Lower leg skin (tissue), 4 donors: ENCODE measurements around the gene HSDL1. TPM values are rescaled to one million over a fixed set of nuclear protein-coding genes. Genes with fewer than 3 reads are reported as not detected.

ENCODE experiments used
- DNase-seq, 2 donors: peaks; one replicate each; pipeline ENCODE4 v3.0.0-alpha.2; 2019; ENCODE audit warnings: low spot score in 2 of 2
- H3K4me3 ChIP-seq: fragments of 200-600 bp; sonication (generic); 2 replicates; pipeline ENCODE4 v1.5.1; 2017; ENCODE audit warnings: mild to moderate bottlenecking, low read depth; ENCODE audit not compliant: poor library complexity, severe bottlenecking
- POLR2A ChIP-seq, 2 donors: fragments of 450-650 bp; IDR thresholded peaks; one replicate each; pipeline ENCODE4 v1.6.1; 2016 to 2017; ENCODE audit warnings: antibody characterized with exemption in 2 of 2, mild to moderate bottlenecking in 1 of 2, moderate library complexity in 1 of 2
- WGBS, 2 donors: methylation state at CpG; one replicate each; pipeline ENCODE4 v1.1.5; 2018; 5-methylcytosine and 5-hydroxymethylcytosine counted together
- intact Hi-C: fragments of 100-400 bp; cut with DNase I; formaldehyde crosslinking; loops from one replicate; pipeline ENCODE4 v1.15.0; 2023; ENCODE audit warnings: low total_unique reads
- total RNA-seq, 4 donors: library from RNA; depleted of rRNA; stranded (reverse); fragments of >200 nt; gene quantifications; one replicate each; pipeline ENCODE4 v1.1.0, GENCODE V29; 2016
- TF ChIP-seq, protein P1 (sequence below), 3 donors: fragments of 450-650 bp; IDR thresholded peaks; one replicate each; pipeline ENCODE4 v1.5.1; 2016; ENCODE audit warnings: antibody characterized with exemption in 3 of 3, mild to moderate bottlenecking in 3 of 3, moderate library complexity in 2 of 3

Gene HSDL1
- total RNA-seq, 4 donors from 2014 or later, result 8.0 to 14.2 (median 12.0) TPM

- WGBS, 2 donors, result 57 to 68% methylated on average over 8 of the region's 8 CpGs
- H3K4me3 ChIP-seq, result no peak overlapping the region
- no peak for TF ChIP-seq POLR2A (IDR thresholded peaks at IDR 0.05)
- TF ChIP-seq, protein P1, sequence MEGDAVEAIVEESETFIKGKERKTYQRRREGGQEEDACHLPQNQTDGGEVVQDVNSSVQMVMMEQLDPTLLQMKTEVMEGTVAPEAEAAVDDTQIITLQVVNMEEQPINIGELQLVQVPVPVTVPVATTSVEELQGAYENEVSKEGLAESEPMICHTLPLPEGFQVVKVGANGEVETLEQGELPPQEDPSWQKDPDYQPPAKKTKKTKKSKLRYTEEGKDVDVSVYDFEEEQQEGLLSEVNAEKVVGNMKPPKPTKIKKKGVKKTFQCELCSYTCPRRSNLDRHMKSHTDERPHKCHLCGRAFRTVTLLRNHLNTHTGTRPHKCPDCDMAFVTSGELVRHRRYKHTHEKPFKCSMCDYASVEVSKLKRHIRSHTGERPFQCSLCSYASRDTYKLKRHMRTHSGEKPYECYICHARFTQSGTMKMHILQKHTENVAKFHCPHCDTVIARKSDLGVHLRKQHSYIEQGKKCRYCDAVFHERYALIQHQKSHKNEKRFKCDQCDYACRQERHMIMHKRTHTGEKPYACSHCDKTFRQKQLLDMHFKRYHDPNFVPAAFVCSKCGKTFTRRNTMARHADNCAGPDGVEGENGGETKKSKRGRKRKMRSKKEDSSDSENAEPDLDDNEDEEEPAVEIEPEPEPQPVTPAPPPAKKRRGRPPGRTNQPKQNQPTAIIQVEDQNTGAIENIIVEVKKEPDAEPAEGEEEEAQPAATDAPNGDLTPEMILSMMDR (IDR thresholded peaks at IDR 0.05), result no peak
- no peak for DNase-seq
- intact Hi-C loops, result no loop called here
Observed at GRCh38 chr16:84080378-84080777, 64.6 kb downstream of the HSDL1 start.

DNA sequence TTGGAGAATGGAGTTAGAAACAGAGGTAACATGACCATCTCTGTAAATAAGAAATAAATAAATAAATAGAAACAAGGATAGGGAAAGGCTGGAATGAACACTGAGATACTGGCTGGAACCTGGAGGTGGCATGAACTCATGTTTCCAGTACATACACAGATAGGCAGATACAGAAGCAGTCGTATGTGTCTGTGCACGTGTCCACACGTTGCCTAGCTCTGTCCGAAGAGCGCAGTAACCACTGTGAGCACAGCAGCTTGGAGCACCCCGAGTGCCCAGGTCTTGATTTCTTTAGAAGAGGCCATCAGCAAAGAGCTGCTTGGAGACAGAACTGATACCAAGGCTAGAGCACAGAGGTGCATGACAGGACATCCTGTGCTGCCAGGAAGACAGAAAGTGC is 65.3 kb downstream of the HSDL1 start:
- TF ChIP-seq POLR2A (IDR thresholded peaks at IDR 0.05), result no peak
- TF ChIP-seq, protein P1 (IDR thresholded peaks at IDR 0.05), result no peak
- DNase-seq, result no peak
- no peak overlapping the region for H3K4me3 ChIP-seq
- 87 to 88% methylated on average over 6 of the region's 6 CpGs for WGBS, 2 donors
- intact Hi-C loops, result no loop called here

GRCh38 chr16:84075376-84075775 is 69.6 kb downstream of the HSDL1 start:
- TF ChIP-seq POLR2A (IDR thresholded peaks at IDR 0.05), result no peak
- TF ChIP-seq, protein P1 (IDR thresholded peaks at IDR 0.05), result no peak
- H3K4me3 ChIP-seq, result no peak overlapping the region
- no peak for DNase-seq
- intact Hi-C loops, result no loop called here
- 91% methylated on average over 11 of the region's 11 CpGs for WGBS, 2 donors

DNA sequence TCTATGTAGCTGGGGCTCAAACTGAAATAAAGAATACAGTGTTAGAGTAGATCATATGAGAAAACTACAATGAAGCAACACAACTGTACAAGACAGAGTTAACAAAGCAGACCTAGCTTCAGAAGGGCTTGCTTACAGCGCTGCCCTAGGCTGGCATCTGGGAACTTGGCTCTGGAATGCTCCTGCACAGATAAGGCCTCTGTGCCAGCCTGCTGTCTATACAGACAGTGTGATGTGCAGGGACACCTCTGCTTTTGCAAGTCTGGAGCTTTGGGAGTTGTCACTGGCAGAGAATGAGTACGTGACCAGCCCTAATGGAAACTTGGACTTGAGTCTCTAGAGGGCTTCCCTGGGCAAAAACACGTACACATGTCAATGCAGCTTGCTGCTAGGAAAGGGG is 70.3 kb downstream of the HSDL1 start:
- no peak for TF ChIP-seq POLR2A (IDR thresholded peaks at IDR 0.05)
- TF ChIP-seq, protein P1 (IDR thresholded peaks at IDR 0.05), result no peak
- intact Hi-C loops, result no loop called here
- 89 to 97% methylated on average over 3 of the region's 3 CpGs for WGBS, 2 donors
- no peak for DNase-seq
- no peak overlapping the region for H3K4me3 ChIP-seq

Other genes starting within 250 kb of the HSDL1 start
- 1 to 10 TPM; 3.8 to 8.8 (median 5.2) TPM for gene MLYCD, start 246.1 kb downstream of the HSDL1 start, total RNA-seq
- gene OSGIN1, start 191.9 kb downstream of the HSDL1 start, total RNA-seq, result 1 to 10 TPM; 1.1 to 3.2 (median 2.4) TPM
- not detected for gene NECAB2, start 176.9 kb downstream of the HSDL1 start, total RNA-seq
- not detected for gene SLC38A8, start 102.4 kb downstream of the HSDL1 start, total RNA-seq
- 10 to 100 TPM; 57.0 to 98.8 (median 81.4) TPM for gene MBTPS1, start 28.2 kb downstream of the HSDL1 start, total RNA-seq
- 1 to 10 TPM in 1 of 4 donors, under 1 TPM in 1, not detected in 2; 0.71 to 1.0 TPM for gene DNAAF1, start 131 bp upstream of the HSDL1 start, total RNA-seq
- gene TAF1C, start 41.9 kb upstream of the HSDL1 start, total RNA-seq, result 10 to 100 TPM; 35.8 to 41.8 (median 36.5) TPM
- 1 to 10 TPM in 1 of 4 donors, under 1 TPM in 1, not detected in 2; 0.96 to 1.2 TPM for gene ADAD2, start 46.0 kb upstream of the HSDL1 start, total RNA-seq
- not detected for gene KCNG4, start 94.8 kb upstream of the HSDL1 start, total RNA-seq
- gene WFDC1, start 149.7 kb upstream of the HSDL1 start, total RNA-seq, result 1 to 10 TPM in 2 of 4 donors, under 1 TPM in 1, not detected in 1; 0.91 to 2.2 (median 1.3) TPM
- 100 to 1,000 TPM in 1 of 4 donors, 10 to 100 TPM in 3; 51.7 to 133 (median 57.7) TPM for gene ATP2C2, start 223.4 kb upstream of the HSDL1 start, total RNA-seq